GM21723 (cell line): ENCODE measurements around the gene E2F2.

Source experiments
- ATAC-seq: cut with Tn5 transposase; IDR thresholded peaks from one replicate; pipeline ENCODE4 v1.9.1; 2021; ENCODE audit warnings: mild to moderate bottlenecking, moderate library complexity; ENCODE audit not compliant: unreplicated experiment

The E2F2 gene

DNA sequence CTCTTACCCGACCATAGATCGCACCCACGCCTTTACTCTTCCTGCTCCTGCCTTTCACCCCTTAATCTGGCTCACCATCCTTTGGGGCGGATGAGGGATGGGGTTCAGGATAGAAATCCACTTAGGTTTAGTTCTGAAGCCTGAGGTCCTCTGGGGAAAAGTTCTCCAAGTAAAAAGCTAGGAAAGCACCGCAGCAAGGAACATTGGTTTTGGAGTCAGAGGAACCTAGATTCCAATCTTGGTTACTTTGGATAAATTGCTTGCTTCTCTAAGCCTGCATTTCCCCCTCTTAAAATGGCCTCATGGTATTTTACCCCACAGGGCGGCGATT is 46.1 kb downstream of the E2F2 start:
- no peak for ATAC-seq

- peak; percentile 51 for ATAC-seq
Observed at GRCh38 chr1:23484253-23485001, 46.6 kb downstream of the E2F2 start.

DNA sequence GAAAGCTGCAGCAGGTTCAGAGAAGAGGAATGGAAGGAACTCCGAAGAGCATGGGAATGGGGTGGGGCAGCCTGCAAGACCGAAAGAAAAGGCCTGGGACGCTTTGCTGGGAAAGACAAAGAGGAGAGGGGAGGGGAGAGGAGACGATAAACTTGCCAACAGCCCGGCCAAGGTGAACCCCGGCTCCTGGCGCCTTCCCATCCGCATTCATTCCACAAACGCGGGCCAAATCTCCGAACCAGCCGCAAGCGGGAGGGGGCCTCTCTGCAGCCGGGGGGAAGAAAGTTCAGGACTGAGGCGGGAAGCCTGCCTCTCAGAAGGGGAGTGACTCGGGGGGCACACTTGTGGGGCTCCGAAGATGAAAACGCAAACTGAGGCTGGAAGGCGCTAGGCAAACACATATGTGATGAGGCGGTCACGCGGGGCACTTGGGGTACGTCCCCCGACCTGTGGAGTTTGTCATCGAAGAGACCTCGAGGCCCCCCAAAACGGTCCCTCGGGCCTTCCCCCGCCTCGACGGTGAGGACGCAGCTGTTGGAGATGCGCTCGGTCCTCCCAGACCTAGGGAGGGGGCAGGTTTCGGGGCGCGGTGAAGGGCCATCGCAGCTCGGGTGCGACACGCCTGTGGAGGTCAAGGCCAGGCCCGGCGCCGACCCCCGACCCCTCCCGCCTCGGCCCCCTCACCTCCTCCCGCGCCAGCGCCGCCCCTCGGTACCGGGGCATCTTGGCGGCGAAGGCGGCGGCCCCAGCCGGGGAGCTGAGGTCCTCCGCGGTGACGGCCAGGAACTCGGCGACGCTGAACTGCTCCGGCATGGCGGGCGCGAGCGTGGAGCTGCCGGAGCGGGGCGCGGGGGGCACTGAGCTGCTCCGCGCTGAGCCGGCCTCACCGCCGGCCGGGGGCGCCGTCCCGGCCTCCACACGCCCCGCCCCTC is 47.4 kb downstream of the E2F2 start, which contains the start of gene ASAP3:
Gene ASAP3, minus strand, starts transcription at position 859 of the 932 bp plus-strand sequence. Its CDS starts 46 bp downstream, at position 813.
- peak; percentile 31 for ATAC-seq

DNA sequence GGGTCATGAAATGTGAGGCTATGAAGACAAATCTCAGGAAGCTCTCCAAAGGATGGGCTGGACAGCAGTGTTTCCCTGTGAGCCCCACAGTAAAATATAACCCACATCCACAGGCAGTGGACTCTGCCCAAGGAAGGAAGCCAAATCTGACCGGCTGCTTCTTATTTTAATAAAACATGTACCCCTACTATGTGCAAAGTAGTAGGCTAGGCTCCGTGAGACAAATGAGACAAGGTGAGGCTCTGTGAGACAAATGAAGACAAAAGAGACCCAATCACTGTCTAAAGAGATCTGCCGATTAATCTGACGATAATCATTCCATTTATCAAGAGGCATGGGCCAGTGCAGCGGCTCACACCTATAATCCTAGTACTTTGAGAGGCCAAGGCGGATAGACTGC is 49.1 kb downstream of the E2F2 start:
- ATAC-seq: no peak

GRCh38 chr1:23481026-23481597 is 49.9 kb downstream of the E2F2 start:
- ATAC-seq: no peak

GRCh38 chr1:23480187-23481025 is 50.6 kb downstream of the E2F2 start:
- no peak for ATAC-seq

DNA sequence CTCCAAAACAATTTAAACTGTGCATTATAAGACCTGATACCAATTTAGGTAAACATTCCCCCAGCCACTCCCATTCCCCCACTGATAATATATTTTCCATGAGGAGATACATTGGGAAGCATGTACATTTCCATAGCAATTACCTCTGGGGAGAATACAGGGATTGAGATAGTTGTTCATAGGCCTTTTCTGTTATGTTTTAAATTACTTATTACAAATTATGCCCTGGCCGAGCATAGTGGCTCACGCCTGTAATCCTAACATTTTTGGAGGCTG is 51.4 kb downstream of the E2F2 start:
- ATAC-seq: no peak

DNA sequence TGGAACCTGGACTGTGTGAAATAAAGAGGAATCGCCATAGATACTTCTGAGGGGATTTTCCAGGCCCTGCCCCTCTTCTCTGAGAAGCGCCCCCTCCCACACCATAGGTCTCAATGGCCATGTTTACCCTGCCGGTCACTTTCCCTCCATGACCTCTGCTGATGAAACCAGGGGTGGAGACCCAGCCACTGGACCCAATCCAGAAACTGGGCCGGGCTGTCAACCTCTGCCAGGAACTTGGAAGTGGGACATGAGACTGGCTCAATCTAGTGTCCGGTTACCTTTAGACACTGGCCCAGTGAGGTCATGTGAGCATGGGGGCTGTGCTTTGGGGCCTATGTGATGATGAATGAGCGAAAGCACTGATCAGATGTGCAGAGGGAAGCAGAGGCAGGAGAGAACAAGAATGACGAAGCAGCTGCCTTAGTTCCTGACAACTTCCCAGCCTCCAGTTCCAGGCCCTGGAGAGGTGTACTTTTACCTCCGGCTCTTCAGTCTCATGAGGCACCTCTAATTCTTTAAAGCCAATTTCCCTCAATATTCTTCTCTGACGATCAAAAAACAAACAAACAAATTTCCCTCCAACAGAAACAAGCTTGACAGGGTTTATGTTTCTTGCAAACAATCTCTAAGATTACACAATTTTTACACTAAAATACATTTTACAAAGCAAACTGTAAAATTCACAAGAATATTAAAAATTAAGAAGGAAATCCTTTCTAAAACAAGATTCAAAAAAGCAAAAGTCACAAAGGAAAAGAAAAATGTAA is 52.0 kb downstream of the E2F2 start:
- no peak for ATAC-seq

GRCh38 chr1:23477359-23478144 is 53.5 kb downstream of the E2F2 start:
- ATAC-seq: no peak

DNA sequence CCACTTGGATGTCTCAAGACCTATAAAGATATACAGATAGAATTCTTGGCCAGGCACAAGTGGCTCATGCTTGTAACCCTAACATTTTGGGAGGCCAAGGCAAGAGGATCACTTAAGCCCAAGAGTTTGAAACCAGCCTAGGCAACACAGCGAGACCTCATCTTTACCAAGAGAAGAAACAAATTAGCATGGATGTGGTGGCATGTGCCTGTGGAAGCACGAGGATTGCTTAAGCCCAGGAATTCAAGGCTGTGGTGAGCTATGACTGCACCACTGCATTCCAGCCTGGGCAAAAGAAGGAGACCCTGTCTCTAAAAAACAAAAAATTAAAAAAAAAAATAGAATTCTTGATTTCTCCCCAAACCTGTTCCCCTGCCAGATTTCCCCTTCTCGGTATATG is 55.4 kb downstream of the E2F2 start:
- ATAC-seq: no peak

GRCh38 chr1:23475134-23475628 is 55.9 kb downstream of the E2F2 start:
- ATAC-seq: no peak

GRCh38 chr1:23473037-23473800 is 57.8 kb downstream of the E2F2 start:
- no peak for ATAC-seq

DNA sequence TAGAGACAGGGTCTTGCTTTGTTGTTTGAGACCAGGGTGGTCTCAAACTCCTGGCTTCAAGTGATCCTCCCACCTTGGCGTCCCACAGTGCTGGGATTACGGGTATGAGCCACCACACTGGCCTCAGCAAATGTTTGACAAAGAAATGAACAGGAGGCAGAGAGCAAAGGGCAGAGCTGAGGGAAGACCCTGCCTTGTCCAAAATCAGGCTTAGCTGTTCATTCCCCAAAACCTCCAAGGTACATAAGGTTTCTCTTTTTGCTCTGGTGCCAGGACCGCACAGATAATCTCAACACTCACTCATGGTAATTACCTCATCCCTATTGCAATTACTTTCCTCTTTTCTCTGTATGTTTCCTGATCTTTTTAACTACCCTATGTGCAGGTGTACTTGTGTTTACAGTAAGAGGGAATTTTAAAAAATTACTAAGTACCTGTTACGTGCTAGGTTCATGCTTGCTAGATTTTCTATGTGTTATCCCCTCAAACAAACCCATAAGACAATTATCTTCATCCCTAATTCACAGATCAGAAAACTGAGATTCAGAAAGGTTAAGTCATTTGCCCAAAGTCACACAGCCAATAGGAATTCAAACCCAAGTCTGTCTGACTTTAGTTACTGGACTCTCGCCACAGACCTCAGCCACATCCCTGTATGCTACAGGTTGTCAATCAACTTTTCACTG is 58.5 kb downstream of the E2F2 start:
- no peak for ATAC-seq

GRCh38 chr1:23471473-23472075 is 59.5 kb downstream of the E2F2 start:
- ATAC-seq: no peak

GRCh38 chr1:23470282-23471070 is 60.6 kb downstream of the E2F2 start:
- no peak for ATAC-seq

- no peak for ATAC-seq
Observed at GRCh38 chr1:23469372-23469982, 61.6 kb downstream of the E2F2 start.
